Fibroblast of the conjunctiva (primary cell): ENCODE data around the gene GIPC3.
"Not testable (repeated sequence)": the region's sequence is repeated elsewhere in the genome, so short reads cannot be mapped to it uniquely, and the experiment has no call there.

ENCODE experiments used
- DNase-seq: peaks from one replicate; pipeline ENCODE4 v3.0.0-alpha.2; 2010; ENCODE audit warnings: low read depth

The GIPC3 gene

GRCh38 chr19:3618811-3619630 is 33.7 kb downstream of the GIPC3 start:
- DNase-seq, result no peak

GRCh38 chr19:3619631-3620012 is 34.3 kb downstream of the GIPC3 start:
- no peak for DNase-seq

- no peak for DNase-seq
Observed at GRCh38 chr19:3620145-3620816, 35.0 kb downstream of the GIPC3 start.

GRCh38 chr19:3620817-3621547 is 35.7 kb downstream of the GIPC3 start:
- no peak for DNase-seq

GRCh38 chr19:3621689-3622088 is 36.4 kb downstream of the GIPC3 start:
- DNase-seq, result no peak

GRCh38 chr19:3622224-3622623 is 36.9 kb downstream of the GIPC3 start:
- no peak for DNase-seq

GRCh38 chr19:3623716-3624115 is 38.4 kb downstream of the GIPC3 start:
- no peak for DNase-seq

- DNase-seq, result no peak
Observed at GRCh38 chr19:3625996-3626472, 40.8 kb downstream of the GIPC3 start.

- peak; percentile 97 for DNase-seq
Observed at GRCh38 chr19:3626473-3627350, 41.4 kb downstream of the GIPC3 start, which contains the start of gene CACTIN. TSS of gene CACTIN (minus strand) at chr19:3626790. CDS start at chr19:3626762, 28 bp downstream.

- DNase-seq, result no peak
Observed at GRCh38 chr19:3627351-3627723, 42.1 kb downstream of the GIPC3 start.

- DNase-seq, result not testable (repeated sequence)
Observed at GRCh38 chr19:3628766-3629165, 43.5 kb downstream of the GIPC3 start.

- DNase-seq, result no peak
Observed at GRCh38 chr19:3631053-3631861, 46.0 kb downstream of the GIPC3 start.

- no peak for DNase-seq
Observed at GRCh38 chr19:3632098-3632497, 46.8 kb downstream of the GIPC3 start.

- DNase-seq, result no peak
Observed at GRCh38 chr19:3632739-3633558, 47.7 kb downstream of the GIPC3 start.

- no peak for DNase-seq
Observed at GRCh38 chr19:3633559-3633988, 48.3 kb downstream of the GIPC3 start.

- DNase-seq, result no peak
Observed at GRCh38 chr19:3634496-3635045, 49.3 kb downstream of the GIPC3 start.

GRCh38 chr19:3636506-3636905 is 51.2 kb downstream of the GIPC3 start:
- DNase-seq, result no peak

- no peak for DNase-seq
Observed at GRCh38 chr19:3636962-3637361, 51.7 kb downstream of the GIPC3 start.

- no peak for DNase-seq
Observed at GRCh38 chr19:3637621-3638020, 52.3 kb downstream of the GIPC3 start.
